GM19452 (cell line): ENCODE results near the gene OBSL1.
A peak's percentile ranks its signal among the peaks of the same experiment; 100 is the strongest.

Experiments used
- ATAC-seq: cut with Tn5 transposase; IDR thresholded peaks from one replicate; pipeline ENCODE4 v1.9.1; 2021; ENCODE audit not compliant: unreplicated experiment

The OBSL1 gene

GRCh38 chr2:219597552-219598307 is 26.4 kb upstream of the OBSL1 start, which contains the start of gene STK11IP:
TSS of gene STK11IP (plus strand) at chr2:219597857. CDS start at chr2:219598120, 263 bp downstream.
- ATAC-seq: peak; percentile 89

DNA sequence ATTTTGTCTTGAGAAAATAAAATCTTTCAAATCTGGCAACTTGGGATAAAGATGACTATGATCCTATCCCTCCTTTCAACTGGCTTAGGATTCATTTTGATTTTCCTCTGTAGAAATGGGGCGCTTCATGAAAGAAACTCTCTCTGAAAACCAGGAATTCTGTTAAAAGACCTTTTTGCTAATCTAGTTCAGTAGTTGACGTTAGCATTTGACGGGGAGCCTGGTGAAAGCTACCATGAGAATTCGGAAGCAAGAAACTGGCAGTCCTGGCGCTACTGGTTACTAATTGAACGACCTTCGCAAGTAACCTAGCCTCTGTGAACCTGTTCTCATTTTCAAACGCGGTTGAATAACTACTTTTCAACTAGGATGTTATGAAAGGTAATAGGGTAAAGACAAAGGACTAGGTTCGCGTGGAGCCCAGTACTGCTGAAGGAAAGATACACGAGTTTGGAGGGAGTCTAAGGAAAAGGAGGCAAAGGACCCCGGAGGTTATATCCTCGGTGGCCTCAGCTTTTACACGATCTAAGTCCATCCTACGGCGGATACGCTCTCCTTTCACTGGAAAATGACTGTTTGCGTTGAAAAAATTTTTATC is 25.7 kb upstream of the OBSL1 start:
- peak; percentile 2 for ATAC-seq

DNA sequence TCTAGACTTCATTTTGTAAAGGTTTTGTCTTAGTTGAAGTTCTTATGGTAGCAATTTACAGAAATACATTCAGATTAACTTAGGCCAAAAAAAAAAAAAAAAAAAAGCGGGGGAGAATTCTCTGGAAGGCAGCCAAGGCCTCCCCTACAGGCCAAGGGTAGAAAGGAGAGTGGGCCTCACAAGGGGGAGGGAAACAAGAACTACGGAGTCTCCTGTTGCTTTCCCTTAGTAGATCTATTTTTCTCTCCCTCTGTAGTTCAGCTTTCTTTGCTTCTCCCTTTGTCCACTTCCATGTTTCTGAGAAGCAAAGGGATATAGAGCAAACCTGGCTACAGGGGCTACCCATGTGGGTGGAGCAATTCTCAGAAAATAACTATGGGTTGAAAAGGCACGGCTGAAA is 23.9 kb upstream of the OBSL1 start:
- ATAC-seq: no peak

GRCh38 chr2:219593154-219593553 is 21.8 kb upstream of the OBSL1 start:
- no peak for ATAC-seq

DNA sequence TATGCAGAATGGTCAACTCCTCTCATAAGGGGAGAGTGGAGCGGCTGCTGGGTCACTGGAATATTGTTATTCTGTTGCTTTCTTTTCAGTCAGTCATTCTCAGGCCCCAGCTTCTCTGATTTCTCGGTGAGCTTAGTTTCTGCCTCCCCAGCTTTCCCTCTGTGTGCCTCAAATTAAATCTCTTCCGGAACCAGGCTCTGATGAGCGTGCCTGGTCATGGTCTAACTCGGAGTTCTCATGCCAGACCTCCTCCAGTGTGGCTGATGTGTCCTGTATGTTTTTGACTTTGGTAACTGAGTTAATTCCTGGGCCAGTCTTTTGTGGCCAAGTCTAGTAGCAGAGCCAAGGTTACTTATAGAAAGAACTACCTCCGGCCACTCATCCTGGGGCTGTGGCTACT is 21.4 kb upstream of the OBSL1 start:
- no peak for ATAC-seq

- ATAC-seq: no peak
Observed at GRCh38 chr2:219591091-219591490, 19.8 kb upstream of the OBSL1 start.

DNA sequence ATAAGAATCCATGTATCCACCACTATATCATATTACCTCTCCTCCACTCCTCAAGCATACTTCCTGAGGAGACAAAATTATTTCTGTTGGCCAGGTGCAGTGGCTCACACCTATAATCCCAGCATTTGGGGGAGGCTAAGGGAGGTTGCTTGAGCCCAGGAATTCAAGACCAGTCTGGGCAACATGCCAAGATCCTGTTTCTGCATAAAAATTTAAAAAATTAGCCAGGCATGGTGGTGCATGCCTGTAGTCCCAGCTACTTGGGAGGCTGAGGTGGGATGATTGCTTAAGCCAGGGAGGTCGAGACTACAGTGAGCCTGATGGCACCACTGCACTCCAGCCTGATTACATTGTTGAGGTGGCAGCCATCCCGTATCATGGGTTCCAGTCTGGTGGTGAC is 10.0 kb upstream of the OBSL1 start:
- ATAC-seq: no peak

DNA sequence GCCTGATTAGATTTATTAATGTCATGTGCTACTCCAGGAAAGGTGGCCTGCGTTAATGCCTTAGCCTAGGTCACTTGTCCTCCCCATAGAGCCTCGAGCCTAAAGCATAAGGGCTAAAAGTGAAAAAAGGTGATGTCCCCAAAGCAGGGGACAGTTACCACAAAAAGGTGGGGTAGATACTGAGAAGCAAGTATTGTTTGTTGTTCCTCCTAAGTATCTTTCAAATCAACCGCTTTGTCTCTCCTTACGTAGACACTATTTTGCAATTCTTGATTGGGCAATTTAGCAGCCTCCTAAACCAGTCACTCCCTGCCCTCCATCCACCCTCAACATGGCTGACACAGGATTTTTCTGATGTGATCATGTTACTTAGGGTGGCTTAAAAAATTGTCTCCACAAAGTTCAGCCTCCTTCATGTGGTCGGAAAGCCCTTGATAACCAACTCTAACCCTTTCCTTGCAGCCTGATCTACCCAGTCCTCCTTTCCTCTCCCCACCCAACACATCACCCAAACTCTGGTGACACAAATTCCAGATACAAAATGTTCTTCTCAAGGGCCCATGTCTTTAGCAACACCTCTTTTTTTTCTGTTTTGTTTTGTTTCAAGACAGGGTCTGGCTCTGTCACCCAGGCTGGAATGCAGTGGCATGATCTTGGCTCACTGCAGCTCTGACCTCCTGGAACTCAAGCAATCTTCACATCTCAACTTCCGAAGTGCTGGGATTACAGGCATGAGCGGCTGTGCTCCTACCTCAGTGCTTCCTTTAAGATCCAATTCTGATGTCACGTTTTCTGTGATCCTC is 7.7 kb upstream of the OBSL1 start:
- no peak for ATAC-seq

DNA sequence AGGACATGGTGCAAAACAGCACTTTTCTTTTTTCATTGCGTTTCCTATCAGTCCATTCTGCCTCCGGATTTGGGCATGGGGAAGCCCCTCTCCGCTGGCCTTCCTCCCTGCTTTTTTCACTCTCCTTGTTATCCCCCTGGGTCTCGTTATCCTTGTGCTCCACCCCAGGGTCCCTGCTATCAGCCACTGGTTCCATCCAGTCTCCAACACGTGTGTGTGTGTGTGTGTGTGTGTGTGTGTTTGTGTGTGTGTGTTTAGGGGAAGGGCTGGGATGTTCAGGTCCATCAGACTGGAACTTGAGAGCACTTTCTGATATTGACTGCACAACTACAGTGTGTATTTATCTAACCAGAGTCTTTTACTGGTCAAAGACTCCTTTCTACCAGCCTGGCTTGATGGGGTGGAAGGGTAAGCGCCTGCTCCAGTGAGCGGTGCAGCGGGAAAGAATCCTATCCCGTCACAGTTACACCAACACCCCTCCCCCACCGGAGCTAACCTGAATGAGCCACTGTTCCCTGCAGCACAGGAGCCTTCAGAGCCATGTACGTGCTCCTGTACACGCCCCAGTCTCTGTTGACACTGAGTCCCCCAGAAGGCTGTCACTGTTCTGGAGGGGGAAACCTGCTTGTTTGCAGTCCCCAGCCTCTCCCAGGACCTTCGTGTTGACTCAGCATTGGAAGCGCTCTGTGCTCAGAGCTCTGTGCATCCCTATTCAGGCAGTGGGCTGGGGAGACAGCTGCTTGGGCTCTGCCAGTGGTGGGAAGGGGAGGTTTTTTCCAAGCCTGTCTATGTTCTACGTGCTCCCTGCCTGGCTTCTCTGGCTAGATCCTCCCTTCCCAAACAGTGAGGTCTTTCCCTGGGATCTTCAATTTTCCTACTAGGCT is 5.4 kb upstream of the OBSL1 start:
- no peak for ATAC-seq

GRCh38 chr2:219575566-219576504 is 4.5 kb upstream of the OBSL1 start:
- no peak for ATAC-seq

GRCh38 chr2:219574484-219575311 is 3.4 kb upstream of the OBSL1 start:
- no peak for ATAC-seq

- ATAC-seq: no peak
Observed at GRCh38 chr2:219573166-219573565, 1.8 kb upstream of the OBSL1 start.

DNA sequence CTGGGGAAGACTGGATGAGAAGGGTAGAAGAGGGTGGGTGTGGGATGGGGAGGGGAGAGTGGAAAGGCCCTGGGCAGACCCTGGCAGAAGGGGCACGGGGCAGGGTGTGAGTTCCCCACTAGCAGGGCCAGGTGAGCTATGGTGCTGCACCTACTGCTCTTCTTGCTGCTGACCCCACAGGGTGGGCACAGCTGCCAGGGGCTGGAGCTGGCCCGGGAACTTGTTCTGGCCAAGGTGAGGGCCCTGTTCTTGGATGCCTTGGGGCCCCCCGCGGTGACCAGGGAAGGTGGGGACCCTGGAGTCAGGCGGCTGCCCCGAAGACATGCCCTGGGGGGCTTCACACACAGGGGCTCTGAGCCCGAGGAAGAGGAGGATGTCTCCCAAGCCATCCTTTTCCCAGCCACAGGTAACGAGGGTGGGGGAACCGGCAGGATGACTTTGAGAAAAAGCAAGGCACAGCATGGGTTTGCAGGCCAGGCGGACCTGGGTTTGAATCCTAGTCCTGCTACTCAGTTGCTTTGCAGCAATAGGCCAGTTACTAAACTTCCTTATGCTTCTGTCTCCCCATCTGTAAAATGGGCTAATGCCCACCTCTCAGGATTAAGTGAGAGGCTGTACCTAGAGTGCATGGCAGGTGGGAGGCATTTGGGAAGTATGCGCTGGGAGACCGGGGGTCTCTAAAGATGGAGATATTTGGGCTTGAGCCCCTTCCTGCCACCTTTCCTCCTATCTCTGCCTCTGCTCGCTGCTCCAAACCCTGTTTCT is 1.1 kb upstream of the OBSL1 start, which contains the start of gene INHA:
Gene INHA (plus strand): TSS at position 74 of the 765 bp plus-strand sequence. CDS start 65 bp downstream, at position 139.
- no peak for ATAC-seq

- no peak for ATAC-seq
Observed at GRCh38 chr2:219570924-219571310, 422 bp downstream of the OBSL1 start.

GRCh38 chr2:219570194-219570923 is 980 bp downstream of the OBSL1 start:
- no peak for ATAC-seq

- ATAC-seq: no peak
Observed at GRCh38 chr2:219569635-219570034, 1.7 kb downstream of the OBSL1 start.

DNA sequence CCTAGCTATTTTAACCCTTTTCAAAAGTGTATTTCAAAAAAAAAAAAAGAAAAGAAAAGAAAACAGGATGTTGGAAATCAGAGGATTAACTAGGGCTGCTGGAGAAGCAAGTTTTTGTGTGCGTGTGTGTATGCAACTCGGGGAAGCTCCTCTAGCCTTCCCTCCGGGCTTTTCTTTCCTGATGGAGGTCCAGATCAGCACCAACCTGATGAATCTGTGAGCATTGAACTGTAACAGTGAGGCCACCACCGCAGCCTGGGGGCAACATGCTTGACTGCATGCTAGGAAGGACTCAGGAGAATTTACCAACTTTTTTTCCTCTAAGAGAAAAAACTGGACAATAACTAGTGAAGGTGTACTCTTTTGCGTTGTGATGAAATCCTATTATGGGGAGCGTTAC is 2.3 kb downstream of the OBSL1 start:
- ATAC-seq: no peak
